HUDEP-2 (cell line): ENCODE measurements around the gene ATPAF2.
"Not testable (repeated sequence)": the region's sequence is repeated elsewhere in the genome, so short reads cannot be mapped to it uniquely, and the experiment has no call there.

Source experiments
- DNase-seq, 76 experiments: peaks; one replicate each; lab custom pipeline; 2025; ENCODE audit not compliant: unreplicated experiment in 76 of 76; lab: John Stamatoyannopoulos, UW

The ATPAF2 gene

DNA sequence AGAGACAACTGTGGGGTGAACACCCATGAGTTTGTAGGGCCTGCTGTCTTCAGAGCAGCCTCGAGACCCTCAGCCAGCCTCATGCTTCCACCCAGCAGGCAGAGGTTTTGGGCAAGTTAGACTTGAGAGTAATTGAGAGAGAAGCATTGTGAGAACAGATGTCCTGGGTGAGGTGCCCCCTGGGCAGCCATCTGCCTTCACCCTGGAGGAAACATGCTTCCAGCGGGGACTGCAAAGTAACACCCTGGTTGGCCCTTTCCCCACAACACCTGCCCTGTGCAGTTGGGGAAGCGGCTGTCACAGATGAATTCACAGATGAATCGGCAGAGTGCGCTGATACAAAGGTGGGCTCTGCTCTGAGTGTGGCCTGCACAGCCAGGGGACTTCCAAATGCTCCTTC is 23.4 kb downstream of the ATPAF2 start:
- DNase-seq, result no peak

DNA sequence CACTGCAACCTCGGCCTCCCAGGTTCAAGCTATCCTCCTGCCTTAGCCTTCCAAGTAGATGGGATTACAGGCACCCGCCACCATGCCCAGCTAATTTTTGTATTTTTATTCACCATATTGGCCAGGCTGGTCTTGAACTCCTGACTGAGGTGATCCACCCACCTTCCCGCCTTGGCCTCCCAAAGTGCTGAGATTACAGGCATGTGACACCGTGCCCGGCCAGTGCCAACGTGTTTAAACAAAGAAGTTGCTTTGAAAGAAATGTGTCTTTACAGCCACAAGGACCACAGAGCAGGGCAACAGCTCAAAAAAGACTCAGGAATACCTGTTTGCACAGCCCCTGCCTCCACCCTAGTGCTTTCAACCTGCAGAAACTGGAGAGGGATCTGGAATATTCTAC is 25.0 kb downstream of the ATPAF2 start:
- DNase-seq, result no peak

DNA sequence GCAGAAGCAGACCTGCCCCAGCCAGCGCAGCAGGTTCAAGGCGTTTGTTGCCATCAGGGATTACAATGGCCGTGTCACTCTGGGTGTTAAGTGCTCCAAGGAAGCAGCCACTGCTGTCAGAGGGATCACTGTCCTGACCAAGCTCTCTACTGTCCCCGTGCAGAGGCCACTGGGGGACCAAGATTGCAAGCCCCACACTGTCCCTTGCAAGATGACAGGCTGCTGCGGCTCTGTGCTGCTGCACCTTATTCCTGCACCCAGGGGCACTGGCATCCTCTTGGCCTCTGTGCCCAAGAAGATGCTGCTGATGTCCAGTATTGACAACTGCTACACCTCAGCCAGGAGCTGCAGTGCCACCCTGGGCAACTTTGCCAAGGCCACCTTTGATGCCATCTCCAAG is 27.7 kb downstream of the ATPAF2 start:
- DNase-seq, result no peak

DNA sequence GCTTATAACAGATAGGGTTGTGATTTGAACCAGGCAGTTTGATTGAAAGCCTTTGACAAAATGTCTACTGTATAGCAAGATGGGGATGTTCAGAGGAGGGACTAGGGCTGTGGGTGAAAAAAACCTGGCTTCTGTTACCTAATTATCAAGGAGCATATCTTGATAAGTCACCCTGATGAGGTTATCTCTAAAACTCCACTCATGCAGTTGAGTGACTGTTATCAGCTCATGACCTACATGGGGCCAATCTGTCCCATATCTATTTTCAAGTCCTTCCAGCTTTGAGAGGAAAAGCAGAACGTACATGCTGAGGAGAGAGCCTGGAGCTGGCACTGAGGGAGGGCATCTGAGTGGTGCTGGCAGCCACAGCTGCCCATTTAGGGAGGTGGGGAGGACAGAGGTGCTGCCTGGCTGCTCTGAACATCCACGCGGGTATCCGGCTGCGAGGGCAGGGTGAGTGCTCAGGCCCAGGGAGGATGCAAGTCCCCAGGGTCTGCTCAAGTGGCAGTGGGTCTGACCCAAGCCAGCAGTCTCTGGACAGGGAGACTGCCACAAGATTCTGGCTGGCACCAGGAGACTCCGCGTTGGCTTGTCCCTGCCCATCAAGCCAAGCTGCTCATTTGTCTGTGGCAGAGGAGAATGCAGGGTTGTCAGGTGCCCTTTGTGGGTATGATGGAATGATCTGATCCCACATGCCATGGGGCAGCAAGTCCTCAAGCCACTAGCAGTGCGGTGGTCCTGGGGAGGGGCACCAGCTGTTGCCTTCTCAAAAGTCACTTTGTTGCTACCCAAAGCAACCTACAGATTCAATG is 29.2 kb downstream of the ATPAF2 start:
- DNase-seq, result peak in 4 of 76 experiments; percentile 10 to 22 (median 16)

DNA sequence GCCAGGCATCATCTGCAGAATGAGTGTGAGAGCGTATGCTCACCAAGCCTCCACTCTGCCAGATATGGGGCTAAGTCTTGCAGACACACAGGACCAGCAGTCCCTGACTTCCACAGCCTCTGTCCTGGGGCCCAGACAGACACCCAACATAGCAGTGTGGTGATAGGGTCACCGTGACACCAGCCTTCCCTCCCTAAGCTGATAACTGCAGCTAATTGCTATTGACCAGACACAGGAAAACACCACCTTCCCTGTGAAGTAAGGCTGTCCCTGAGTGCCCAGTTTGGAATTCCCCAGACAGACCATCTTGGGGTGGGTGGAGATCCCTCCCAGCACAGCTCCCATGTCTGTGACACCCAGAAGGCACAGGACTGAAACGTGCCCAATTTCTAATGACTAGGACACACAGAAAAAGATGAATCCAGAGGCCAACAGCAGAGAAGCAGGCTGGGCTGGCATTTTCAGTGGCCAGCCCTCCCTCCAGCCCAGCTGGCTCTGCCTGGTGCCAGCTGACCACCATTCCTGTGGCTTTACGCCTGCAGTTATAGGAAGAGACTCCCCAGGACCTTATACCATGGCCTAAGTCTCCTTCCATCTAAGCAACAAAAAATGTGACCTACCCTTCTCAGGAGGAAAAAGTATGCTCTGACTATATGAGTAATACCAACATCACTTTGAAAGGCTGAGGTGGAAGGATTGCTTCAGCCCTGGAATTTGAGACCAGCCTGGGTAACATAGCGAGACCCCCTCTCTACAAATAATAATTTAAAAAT is 30.3 kb downstream of the ATPAF2 start:
- DNase-seq, result no peak

DNA sequence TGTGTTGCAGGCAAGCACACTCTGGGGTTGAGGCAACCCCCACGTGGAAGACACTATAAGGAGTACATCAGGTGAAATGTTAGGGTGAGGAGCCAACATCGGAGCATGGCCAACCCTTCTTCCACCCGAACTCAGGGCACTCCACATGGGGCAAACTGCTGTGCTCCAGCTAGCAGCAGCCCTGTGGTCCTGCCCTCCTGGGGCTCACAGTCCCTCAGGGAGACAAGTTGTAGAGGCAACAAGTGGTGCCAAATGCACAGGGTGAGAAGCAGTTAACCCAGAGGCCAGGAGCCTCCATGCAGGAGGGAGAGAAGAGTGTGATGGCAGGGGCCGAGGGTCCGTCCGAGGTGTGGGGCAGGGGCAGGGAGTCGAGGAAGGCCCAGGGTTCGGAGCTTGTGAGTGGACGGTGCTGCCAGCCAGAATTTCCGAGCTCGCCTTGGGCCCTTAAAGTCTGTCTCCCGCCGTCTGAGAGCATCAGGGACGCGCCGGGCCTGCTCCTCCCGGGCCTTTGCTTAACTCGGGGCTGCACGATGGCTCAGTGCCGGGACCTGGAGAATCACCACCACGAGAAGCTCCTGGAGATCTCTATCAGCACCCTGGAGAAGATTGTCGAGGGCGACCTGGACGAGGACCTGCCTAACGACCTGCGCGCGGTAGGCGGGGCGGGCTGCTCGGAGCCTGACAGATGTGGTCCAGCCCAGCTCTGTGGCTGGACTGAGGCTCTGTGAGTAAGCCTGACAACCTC is 32.3 kb downstream of the ATPAF2 start:
- DNase-seq, result no peak

DNA sequence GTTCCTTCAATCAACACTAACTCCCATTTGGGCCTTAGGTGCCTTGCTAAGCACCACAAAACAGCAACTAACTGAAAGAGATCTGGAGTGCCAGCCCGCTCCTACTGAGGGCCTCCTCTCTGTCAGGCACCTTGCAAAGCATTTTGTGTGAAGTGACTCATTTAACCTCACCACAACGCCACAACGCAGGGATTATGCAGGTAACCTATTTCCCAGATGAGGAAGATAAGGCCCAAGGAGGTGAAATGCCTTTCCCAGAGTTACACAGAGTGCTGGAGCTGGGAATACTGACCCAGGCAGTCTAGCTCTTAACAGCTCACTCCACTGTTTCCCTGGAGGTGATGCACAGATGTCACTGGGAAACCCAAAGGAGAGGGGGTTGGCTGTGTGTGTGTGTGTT is 33.5 kb downstream of the ATPAF2 start:
- DNase-seq, result no peak

DNA sequence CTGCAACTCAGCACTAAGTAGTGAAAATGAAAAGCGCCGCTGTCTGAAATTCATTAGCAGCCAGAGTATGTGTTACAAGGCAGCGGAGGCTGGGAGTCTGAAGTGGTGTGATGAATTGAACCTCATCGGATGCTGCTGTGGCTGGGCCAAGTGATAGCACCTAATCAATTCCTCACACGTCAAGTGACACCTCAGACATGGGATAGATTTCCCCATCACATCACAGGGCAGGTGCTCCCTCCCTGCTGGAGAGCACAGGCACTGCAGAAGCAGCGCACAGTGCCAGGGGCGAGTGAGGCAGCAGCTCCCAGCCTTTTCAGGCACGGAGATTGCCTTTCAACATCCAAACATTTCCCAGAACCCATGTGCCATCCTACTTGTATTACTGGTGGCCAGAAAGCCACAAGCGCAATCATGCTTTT is 34.1 kb downstream of the ATPAF2 start:
- no peak for DNase-seq

DNA sequence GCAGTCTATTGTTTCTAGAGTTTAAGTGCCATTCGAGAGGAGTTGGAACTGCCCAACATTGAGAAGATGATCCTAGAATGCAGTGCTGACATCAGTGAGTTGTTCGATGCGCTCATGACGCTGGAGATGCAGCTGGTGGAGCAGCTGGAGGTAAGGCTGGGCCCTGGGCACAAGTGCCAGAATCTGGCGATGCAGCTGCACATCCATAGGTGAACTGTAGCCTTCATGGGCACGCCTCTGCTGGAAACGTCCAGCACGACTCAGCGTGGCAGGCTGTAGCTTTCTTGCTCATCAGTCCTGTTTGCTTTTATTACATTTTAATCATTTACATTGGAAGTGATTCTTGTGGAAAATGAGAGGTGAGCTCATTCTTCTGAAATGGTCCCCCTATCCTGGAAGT is 34.6 kb downstream of the ATPAF2 start:
- DNase-seq, result no peak

DNA sequence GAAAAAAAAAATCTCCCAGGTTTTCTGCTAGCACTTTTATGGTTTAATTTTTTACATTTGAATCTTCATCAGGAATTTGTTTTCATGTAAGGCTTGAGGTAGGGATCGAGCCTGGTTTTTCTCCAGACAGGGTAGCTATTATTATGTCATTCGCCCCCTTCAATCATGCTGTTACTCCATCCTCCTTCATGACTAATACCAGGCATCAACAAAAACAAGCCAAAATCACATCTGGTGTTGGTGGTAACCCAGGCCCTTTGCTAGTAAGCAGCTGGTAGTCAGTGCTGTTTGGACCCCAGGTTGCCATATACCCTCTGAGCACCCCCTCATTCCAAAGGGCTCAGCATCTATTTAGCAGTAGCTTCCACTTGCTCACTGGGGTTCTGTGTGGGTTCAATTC is 36.8 kb downstream of the ATPAF2 start:
- DNase-seq, result no peak

DNA sequence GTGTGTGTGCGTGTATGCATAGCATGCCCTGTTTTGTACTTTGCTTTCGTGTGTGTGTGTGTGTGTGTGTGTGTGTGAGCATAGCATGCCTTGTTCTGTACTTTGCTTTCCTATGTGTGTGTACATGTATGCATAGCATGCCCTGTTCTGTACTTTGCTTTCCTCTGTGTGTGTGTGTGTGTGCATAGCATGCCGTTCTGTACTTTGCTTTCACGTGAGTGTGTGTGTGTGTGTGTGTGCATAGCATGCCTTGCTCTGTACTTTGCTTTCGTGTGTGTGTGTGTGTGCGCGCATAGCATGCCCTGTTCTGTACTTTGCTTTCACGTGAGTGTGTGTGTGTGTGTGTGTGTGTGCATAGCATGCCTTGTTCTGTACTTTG is 38.9 kb downstream of the ATPAF2 start:
- DNase-seq, result no peak

DNA sequence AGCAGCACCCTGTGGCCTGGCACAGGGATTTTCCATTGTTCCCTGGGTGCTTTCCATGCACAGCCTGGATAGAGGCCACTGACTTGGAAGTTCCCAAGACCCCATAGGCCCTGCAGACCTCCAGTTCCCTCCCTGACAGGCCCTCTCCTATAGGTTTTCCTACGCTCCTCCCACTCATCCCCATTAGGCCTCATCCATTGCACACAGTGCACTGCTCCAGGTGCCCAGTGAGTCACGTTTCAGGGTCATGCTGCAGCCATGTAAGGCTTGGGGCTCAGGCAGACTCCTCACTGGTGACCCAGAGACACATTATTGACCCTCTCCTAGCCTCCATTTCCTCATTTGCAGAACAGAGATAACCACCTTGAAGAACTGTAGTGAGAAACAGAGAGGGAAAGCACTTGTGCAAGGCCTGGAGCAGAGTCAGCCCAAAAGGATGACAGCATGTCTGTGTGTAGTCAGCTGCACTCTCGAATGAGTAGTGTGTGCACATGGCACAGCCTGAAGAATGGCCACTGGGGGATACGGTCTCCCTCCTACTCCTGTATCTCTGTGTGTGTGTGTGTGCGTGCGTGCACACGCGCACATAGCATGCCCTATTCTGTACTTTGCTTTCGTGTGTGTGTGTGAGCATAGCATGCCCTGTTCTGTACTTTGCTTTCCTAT is 39.5 kb downstream of the ATPAF2 start:
- no peak for DNase-seq

DNA sequence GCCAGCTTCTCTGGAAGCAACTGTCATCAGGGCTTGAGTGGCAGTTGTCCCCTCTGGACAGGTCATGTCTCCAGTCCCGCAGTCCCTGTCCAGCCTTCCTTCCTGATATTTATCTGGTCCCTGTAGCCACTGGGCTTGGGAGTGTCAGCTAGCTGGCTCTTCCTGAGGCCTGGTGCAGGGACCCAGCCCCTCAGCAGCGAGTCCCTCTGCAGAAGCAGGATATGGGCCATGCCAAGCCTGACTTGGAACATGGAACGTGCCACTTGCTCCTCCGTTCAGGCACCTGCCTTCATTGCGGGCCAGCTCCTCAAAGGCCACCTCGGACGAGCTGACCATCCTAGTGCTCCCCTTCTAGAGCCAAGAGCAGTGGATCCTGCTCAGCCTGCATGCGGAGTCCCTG is 40.0 kb downstream of the ATPAF2 start:
- DNase-seq, result no peak

DNA sequence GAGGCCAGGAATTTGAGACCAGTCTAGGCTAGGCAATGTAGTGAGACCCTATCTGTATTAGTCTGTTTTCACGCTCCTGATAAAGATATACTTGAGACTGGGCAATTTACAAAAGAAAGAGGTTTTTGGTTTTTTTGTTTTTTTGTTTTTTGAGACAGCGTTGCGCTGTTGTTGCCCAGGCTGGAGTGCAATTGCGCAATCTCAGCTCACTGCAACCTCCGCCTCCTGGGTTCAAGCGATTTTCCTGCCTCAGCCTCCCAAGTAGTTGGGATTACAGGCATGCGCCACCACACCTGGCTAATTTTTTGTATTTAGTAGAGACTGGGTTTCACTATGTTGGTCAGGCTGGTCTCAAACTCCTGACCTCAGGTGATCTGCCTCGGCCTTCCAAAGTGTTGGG is 43.1 kb downstream of the ATPAF2 start:
- not testable (repeated sequence) for DNase-seq

DNA sequence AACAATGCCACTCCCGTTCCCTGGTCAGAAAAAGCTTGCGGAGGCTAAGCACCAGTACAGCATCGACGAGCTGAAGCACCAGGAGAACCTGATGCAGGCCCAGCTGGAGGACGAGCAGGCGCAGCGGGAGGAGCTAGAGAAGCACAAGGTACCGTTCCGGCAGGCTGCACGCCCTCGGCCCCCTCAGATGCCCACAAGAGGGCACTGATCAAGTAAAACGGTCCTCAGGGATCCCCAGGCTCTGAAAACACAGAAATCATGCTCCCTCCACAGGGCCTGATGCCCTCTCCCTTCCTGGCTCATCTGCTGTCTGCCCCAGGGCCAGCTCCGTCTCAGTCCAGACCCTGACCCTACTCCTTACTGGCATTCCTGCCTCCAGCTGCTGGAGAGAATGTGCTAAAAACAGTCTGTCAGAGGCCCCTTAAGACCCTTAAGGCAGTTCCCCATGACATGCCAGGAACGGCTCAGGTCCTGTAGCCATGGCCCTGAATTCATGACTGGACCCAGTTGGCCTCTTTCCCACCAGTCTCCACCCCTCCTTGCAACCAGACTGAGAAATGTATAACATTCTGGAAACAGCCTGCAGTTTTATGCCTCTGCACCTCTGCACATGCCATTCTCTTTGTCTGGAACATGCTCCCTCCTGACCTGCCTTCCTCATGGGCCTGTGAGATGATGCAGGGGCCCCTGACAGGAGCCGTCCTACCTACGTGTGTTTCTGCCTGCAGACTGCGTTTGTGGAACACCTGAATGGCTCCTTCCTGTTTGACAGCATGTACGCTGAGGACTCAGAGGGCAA is 44.5 kb downstream of the ATPAF2 start:
- DNase-seq, result peak in 38 of 76 experiments; percentile 4 to 65 (median 28)

DNA sequence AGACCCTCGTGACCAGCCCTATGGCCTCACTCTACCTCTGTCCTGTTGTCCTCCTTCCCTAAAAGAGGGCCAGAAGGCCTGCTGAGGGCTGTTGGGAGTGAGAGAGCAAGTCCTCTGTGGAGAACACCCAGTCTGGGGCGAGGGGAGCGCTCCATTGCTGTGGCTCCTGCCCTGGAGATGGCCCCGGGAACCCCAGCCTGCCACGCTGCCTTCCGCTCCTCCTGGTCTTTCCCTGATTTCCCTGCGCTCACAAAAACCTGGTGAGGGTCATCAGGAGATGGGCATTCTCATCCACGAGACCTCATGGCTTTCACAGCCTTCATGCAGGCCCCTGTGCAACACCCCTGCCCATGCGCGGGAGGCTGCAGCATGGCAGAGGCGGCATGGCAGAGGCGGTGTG is 45.1 kb downstream of the ATPAF2 start:
- no peak for DNase-seq

DNA sequence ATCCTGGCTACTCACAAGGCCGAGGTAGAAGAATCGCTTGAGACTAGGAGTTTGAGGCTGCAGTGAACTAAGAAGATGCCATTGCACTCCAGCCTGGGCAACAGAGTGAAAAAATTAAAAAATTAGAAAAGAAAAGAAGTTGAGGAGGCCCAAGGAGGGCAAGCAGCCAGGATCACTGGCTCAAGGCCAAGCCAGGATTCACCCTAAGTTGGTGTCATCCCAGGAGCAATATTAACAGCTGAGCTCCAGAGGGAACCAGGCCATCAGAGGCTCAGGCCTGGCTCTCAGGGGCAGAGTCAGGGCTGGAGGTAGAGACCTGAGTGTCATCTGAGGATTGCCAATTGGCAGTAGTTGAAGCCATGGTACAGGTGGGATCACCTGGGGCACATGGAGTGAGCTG is 45.6 kb downstream of the ATPAF2 start:
- no peak for DNase-seq

DNA sequence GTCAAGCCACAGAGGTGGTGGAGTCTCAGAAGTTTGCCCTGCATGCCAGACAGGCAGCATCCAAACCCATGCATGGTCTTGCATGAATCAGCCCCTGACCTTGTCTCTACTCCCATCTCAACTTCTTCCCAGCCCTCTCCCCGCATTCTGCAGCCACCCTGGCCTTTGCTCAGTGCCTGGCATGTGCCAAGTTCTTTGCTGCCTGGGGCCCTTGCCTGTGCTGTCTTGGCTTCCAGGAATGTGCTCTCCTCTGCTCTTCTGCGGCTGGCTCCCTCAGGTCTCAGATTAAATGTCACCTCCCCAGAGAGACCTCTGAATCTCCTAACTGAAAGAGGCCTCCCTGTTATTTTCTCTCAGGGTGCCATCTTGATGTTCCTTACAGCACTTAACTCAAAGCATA is 48.7 kb downstream of the ATPAF2 start:
- no peak for DNase-seq

DNA sequence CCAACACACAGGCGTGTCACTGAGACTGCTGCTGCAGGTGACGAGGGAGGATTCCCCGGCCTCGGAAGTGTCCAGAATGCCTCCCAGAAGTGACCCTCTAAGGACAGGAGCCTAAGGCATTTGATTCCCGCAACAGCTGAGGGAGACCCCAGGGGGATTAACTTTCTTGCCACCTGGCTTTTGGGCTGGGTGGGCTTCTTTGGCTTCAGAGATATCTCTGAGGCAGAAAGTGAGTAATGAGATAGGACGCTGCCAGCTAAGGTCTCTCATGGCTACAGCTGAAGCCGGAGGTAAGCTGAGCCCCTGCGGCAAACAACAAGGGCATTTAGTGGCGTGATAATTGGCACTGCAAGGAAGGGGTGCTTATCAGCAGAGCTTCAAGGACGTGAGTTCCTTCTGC is 49.4 kb downstream of the ATPAF2 start:
- DNase-seq, result no peak

DNA sequence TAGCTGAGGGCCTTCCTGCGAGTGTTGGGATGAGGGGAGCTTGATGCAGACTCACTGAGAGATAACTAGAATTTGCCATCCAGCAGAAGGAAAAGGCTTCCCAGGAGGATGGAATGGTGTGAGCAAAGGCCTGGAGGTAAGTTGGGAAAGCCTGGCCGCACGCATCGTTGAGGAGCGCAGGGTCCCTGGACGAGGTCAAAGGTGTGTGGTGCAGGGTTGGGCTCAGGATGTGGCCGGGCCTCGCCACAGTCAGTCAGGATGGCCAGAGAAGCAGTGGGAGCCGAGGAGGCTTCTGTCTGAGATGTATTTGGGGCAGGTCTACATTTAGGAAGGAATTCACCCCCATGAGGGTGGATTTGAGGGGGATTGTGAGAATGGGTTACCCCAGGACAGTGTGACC is 49.9 kb downstream of the ATPAF2 start:
- no peak for DNase-seq
